Measurements from ENCODE around the gene CCDC18.
"Not testable (repeated sequence)": the region's sequence is repeated elsewhere in the genome, so short reads cannot be mapped to it uniquely, and the experiment has no call there.

CCDC18 gene

GRCh38 chr1:93180723-93181613 is at the start of gene CCDC18:
Gene CCDC18 (plus strand): TSS chr1:93180724. CDS start chr1:93183362, 2,638 bp downstream.
- DNase-seq, result no peak

GRCh38 chr1:93132638-93133037 is 47.9 kb upstream of the CCDC18 start:
- DNase-seq, result no peak

GRCh38 chr1:93136445-93136844 is 44.1 kb upstream of the CCDC18 start:
- no peak for DNase-seq

- DNase-seq, result no peak
Observed at GRCh38 chr1:93137604-93138292, 42.8 kb upstream of the CCDC18 start.

- DNase-seq, result no peak
Observed at GRCh38 chr1:93140106-93140505, 40.4 kb upstream of the CCDC18 start.

GRCh38 chr1:93142161-93142560 is 38.4 kb upstream of the CCDC18 start:
- DNase-seq, result no peak

GRCh38 chr1:93143136-93143535 is 37.4 kb upstream of the CCDC18 start:
- no peak for DNase-seq

GRCh38 chr1:93143769-93144168 is 36.8 kb upstream of the CCDC18 start:
- DNase-seq, result no peak

GRCh38 chr1:93148001-93148400 is 32.5 kb upstream of the CCDC18 start:
- no peak for DNase-seq

GRCh38 chr1:93150729-93151128 is 29.8 kb upstream of the CCDC18 start:
- no peak for DNase-seq

- no peak for DNase-seq
Observed at GRCh38 chr1:93151474-93151873, 29.1 kb upstream of the CCDC18 start.

GRCh38 chr1:93152835-93153234 is 27.7 kb upstream of the CCDC18 start:
- DNase-seq, result no peak

GRCh38 chr1:93154898-93155297 is 25.6 kb upstream of the CCDC18 start:
- DNase-seq, result no peak

- no peak for DNase-seq
Observed at GRCh38 chr1:93155335-93155734, 25.2 kb upstream of the CCDC18 start.

- DNase-seq, result no peak
Observed at GRCh38 chr1:93159337-93159736, 21.2 kb upstream of the CCDC18 start.

- DNase-seq, result not testable (repeated sequence)
Observed at GRCh38 chr1:93163314-93163713, 17.2 kb upstream of the CCDC18 start.

- no peak for DNase-seq
Observed at GRCh38 chr1:93164816-93165215, 15.7 kb upstream of the CCDC18 start.

GRCh38 chr1:93165895-93166294 is 14.6 kb upstream of the CCDC18 start:
- DNase-seq, result not testable (repeated sequence)

- no peak for DNase-seq
Observed at GRCh38 chr1:93167006-93167405, 13.5 kb upstream of the CCDC18 start.

- DNase-seq, result not testable (repeated sequence)
Observed at GRCh38 chr1:93170141-93170678, 10.3 kb upstream of the CCDC18 start.

GRCh38 chr1:93171549-93172034 is 8.9 kb upstream of the CCDC18 start:
- no peak for DNase-seq

GRCh38 chr1:93172778-93173177 is 7.7 kb upstream of the CCDC18 start:
- no peak for DNase-seq

GRCh38 chr1:93174638-93175037 is 5.9 kb upstream of the CCDC18 start:
- DNase-seq, result not testable (repeated sequence)

GRCh38 chr1:93177991-93178390 is 2.5 kb upstream of the CCDC18 start:
- DNase-seq, result no peak
